ENCODE measurements around the gene KLHL8. TPM values are rescaled to one million over a fixed set of nuclear protein-coding genes. Genes with fewer than 3 reads are reported as not detected.

KLHL8 gene
- total and polyA plus RNA-seq, 2 donors (not counting 3 experiments of a cell fraction or from before 2014, with no cell fraction given), result 1.7 to 9.0 TPM

GRCh38 chr4:87262886-87263285 is 42.5 kb upstream of the KLHL8 start:
- H3K9ac ChIP-seq (replicated peaks; ENCODE audit: extremely low read depth, insufficient read depth, low read length), result no peak overlapping the region
- H3K79me2 ChIP-seq (ENCODE audit: control insufficient read depth, insufficient read depth, low read length), result no peaks in the 10 kb centered on the region
- H2AFZ ChIP-seq (ENCODE audit: low read depth, low read length), result no peak overlapping the region
- TF ChIP-seq POLR2A (IDR thresholded peaks at IDR 0.05; ENCODE audit: low read depth, low read length) (no peak), JUN (IDR thresholded peaks at IDR 0.05; ENCODE audit: borderline replicate concordance, insufficient read depth, insufficient read length, low read depth) (no peak), EZH2 (IDR thresholded peaks at IDR 0.05; ENCODE audit: borderline replicate concordance, low read depth, low read length, severe bottlenecking) (no peak), POLR2AphosphoS5 (IDR thresholded peaks at IDR 0.05; ENCODE audit: insufficient read depth, low read depth, low read length) (no peak), GATA2 (IDR thresholded peaks at IDR 0.05; ENCODE audit: insufficient read depth, insufficient read length, low read depth, low read length) (no peak), MAX (IDR thresholded peaks at IDR 0.05; ENCODE audit: insufficient read depth, insufficient read length) (no peak), FOS (IDR thresholded peaks at IDR 0.05; ENCODE audit: borderline replicate concordance, insufficient read depth, low read length) (no peak)
- DNase-seq (ENCODE audit: low read depth, low spot score) (no peak), FAIRE-seq (no peak)
- H3K27ac ChIP-seq (ENCODE audit: insufficient read depth, low read depth, low read length), result no peak overlapping the region
- no peak overlapping the region for H3K4me3 ChIP-seq (replicated peaks in 1 of 3; ENCODE audit: insufficient read depth in 1 of 3, low read depth in 1 of 3, low read length in 3 of 3)
- no peaks in the 10 kb centered on the region for H3K36me3 ChIP-seq (ENCODE audit: control insufficient read depth in 2 of 2, extremely low read depth in 1 of 2, insufficient read depth in 2 of 2, low read length in 2 of 2)
- intact Hi-C loops (cut with micrococcal nuclease), result no loop called here
- no peak overlapping the region for H3K4me2 ChIP-seq (ENCODE audit: insufficient read depth, low read length)
- no peaks in the 10 kb centered on the region for H3K9me1 ChIP-seq (replicated peaks; ENCODE audit: control insufficient read depth, extremely low read depth, insufficient read depth, low read length)
- no peaks in the 10 kb centered on the region for H3K4me1 ChIP-seq (ENCODE audit: control insufficient read depth, extremely low read depth, insufficient read depth, low read length)
- H3K9me3 ChIP-seq (replicated peaks; ENCODE audit: control insufficient read depth, insufficient read depth, low read length), result no peaks in the 10 kb centered on the region
- H4K20me1 ChIP-seq (replicated peaks; ENCODE audit: control insufficient read depth, extremely low read depth, insufficient read depth, low read length), result no peaks in the 10 kb centered on the region
- ChIA-PET POLR2A (no interaction called here), CTCF (no interaction called here)
- BruUV-seq (replicated peaks), result no TSS peak
- dilution Hi-C loops (cut with MboI; ENCODE audit: extremely low pct_ligation_motif_present, low sequenced_read_pairs), result no loop called here
- peaks cover 4 to 5% of the 10 kb centered on the region in 2 experiments for H3K27me3 ChIP-seq (ENCODE audit: control insufficient read depth in 2 of 2, insufficient read depth in 2 of 2, low read length in 2 of 2)

GRCh38 chr4:87260477-87260876 is 40.1 kb upstream of the KLHL8 start:
- no peak overlapping the region for H3K4me2 ChIP-seq (ENCODE audit: insufficient read depth, low read length)

More at GRCh38 chr4:87260477-87260876, 40.1 kb upstream of the KLHL8 start:
- Histone ChIP-seq H3K4me1 (ENCODE audit: control insufficient read depth, extremely low read depth, insufficient read depth, low read length) (no peaks in the 10 kb centered on the region), H3K9ac (replicated peaks; ENCODE audit: extremely low read depth, insufficient read depth, low read length) (no peak overlapping the region), H3K36me3 (ENCODE audit: control insufficient read depth in 2 of 2, extremely low read depth in 1 of 2, insufficient read depth in 2 of 2, low read length in 2 of 2) (no peaks in the 10 kb centered on the region), H3K9me3 (replicated peaks; ENCODE audit: control insufficient read depth, insufficient read depth, low read length) (no peaks in the 10 kb centered on the region), H3K9me1 (replicated peaks; ENCODE audit: control insufficient read depth, extremely low read depth, insufficient read depth, low read length) (no peaks in the 10 kb centered on the region), H4K20me1 (replicated peaks; ENCODE audit: control insufficient read depth, extremely low read depth, insufficient read depth, low read length) (no peaks in the 10 kb centered on the region), H3K79me2 (ENCODE audit: control insufficient read depth, insufficient read depth, low read length) (no peaks in the 10 kb centered on the region), H2AFZ (ENCODE audit: low read depth, low read length) (no peak overlapping the region), H3K27ac (ENCODE audit: insufficient read depth, low read depth, low read length) (no peak overlapping the region), H3K4me3 (replicated peaks in 1 of 3; ENCODE audit: insufficient read depth in 1 of 3, low read depth in 1 of 3, low read length in 3 of 3) (no peak overlapping the region), H3K27me3 (ENCODE audit: control insufficient read depth in 2 of 2, insufficient read depth in 2 of 2, low read length in 2 of 2) (peaks cover 2 to 5% of the 10 kb centered on the region in 2 experiments)
- FAIRE-seq (no peak), DNase-seq (ENCODE audit: low read depth, low spot score) (no peak)
- BruUV-seq (replicated peaks), result no TSS peak
- ChIA-PET CTCF (interaction anchor here (0.9 kb wide), 1 partner anchor 205 kb away, joined by 3 read pairs; no protein-coding TSS in a partner anchor), POLR2A (no interaction called here)
- dilution Hi-C loops (cut with MboI; ENCODE audit: extremely low pct_ligation_motif_present, low sequenced_read_pairs), result no loop called here
- TF ChIP-seq POLR2A (IDR thresholded peaks at IDR 0.05; ENCODE audit: low read depth, low read length) (no peak), MAX (IDR thresholded peaks at IDR 0.05; ENCODE audit: insufficient read depth, insufficient read length) (no peak), FOS (IDR thresholded peaks at IDR 0.05; ENCODE audit: borderline replicate concordance, insufficient read depth, low read length) (no peak), MYC (IDR thresholded peaks at IDR 0.05; ENCODE audit: low read depth, low read length) (no peak), CTCF (IDR thresholded peaks at IDR 0.05; ENCODE audit: extremely low read depth in 1 of 2, insufficient read depth in 1 of 2, low read depth in 1 of 2, low read length in 2 of 2) (no peak), JUN (IDR thresholded peaks at IDR 0.05; ENCODE audit: borderline replicate concordance, insufficient read depth, insufficient read length, low read depth) (no peak), GATA2 (IDR thresholded peaks at IDR 0.05; ENCODE audit: insufficient read depth, insufficient read length, low read depth, low read length) (no peak), POLR2AphosphoS5 (IDR thresholded peaks at IDR 0.05; ENCODE audit: insufficient read depth, low read depth, low read length) (no peak), EZH2 (IDR thresholded peaks at IDR 0.05; ENCODE audit: borderline replicate concordance, low read depth, low read length, severe bottlenecking) (no peak)
- intact Hi-C loops (cut with micrococcal nuclease), result no loop called here
